ENCODE measurements around the gene LIPT2.

LIPT2 gene

DNA sequence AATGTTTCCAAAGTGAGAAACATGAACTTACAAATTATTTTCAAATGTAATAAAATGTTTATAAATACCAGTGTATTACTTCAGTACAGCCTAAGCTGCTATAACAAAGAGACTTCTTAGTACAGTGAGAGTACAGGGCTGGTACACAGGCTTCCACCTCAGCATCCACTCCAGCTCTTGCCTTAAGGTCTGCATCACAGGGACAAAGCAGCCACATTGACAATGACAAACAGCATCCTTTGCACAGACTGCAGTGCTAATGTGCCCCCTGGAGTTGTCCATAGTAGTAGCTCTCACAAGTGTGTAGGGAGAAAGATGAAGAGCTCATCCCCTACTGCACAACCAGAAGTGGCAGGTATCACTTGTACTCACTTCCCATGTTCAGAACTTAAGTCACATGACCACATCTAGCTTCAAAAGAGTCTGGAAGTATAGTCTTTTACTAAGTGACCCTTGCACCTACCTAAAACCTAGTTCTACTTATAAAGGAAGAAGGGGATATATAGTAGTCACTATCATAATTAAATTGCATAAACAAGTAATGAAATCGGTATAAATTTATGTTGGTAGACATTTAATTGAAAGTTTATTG is 10.7 kb upstream of the LIPT2 start:
- DNase-seq (ENCODE audit: low spot score): no peak

DNA sequence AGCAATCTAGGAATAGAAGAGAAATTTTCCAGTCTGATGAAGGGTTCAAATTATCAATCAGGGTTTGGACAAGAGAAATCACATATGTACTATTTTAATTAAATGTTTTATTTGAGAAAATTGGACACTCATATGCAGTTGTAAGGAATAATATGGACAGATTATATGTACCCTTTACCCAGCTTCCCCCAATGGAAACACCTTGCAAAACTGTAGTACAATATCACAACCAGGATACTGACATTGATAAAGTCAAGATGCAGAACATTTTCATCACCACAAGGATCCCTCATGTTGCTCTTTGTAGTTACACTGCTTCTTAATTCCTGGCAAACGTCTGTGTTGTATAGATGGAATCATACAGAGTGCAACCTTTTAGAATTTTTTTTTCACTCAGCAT is 1.4 kb upstream of the LIPT2 start:
- DNase-seq (ENCODE audit: low spot score): no peak

DNA sequence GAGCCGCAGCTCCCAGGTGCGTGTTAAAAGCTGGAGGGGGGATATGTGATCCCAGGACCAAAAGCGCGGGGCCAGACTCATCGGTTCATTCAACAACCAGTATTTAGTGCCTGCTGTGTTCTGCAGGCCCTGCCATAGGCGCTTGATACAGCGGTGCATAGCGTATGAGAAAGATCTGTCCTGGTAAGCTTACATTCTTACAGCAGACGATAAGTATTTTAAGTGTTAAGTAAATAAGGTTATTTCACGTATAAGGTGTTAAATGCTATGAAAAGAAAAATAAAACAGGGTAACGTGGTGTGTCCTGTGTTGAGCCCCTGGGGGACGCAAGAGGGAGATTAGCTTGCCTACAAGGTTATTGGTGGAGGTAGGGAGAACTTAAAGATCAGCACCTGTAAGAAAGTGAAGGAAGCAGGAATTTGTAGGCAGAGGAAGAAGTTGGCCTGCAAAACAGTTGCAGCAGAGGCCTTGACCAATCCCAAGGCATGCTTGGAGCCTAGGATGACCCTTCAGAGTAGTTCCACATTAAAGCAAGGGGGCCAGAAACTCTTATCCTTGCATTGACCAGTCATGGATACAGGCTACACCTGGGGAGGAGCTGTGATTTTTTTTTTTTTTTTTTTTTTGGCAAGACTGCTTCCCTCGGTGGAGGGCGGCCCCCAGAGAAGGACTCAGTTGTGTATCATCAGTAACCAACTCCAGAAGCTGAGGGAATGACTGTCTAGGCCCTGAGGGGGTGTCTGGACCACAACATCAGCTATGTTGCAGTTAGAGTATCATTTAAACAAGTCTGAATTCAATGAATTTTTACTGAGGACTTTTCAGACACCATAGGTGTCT is 487 bp upstream of the LIPT2 start:
- DNase-seq (ENCODE audit: low spot score): no peak

- DNase-seq (ENCODE audit: low spot score): no peak
Measured at GRCh38 chr11:74492084-74492483, 1.4 kb downstream of the LIPT2 start.

- no peak for DNase-seq (ENCODE audit: low spot score)
Measured at GRCh38 chr11:74490941-74491340, 2.6 kb downstream of the LIPT2 start.

GRCh38 chr11:74487875-74488274 is 5.6 kb downstream of the LIPT2 start:
- no peak for DNase-seq (ENCODE audit: low spot score)

- DNase-seq (ENCODE audit: low spot score): no peak
Measured at GRCh38 chr11:74485868-74486267, 7.7 kb downstream of the LIPT2 start.

DNA sequence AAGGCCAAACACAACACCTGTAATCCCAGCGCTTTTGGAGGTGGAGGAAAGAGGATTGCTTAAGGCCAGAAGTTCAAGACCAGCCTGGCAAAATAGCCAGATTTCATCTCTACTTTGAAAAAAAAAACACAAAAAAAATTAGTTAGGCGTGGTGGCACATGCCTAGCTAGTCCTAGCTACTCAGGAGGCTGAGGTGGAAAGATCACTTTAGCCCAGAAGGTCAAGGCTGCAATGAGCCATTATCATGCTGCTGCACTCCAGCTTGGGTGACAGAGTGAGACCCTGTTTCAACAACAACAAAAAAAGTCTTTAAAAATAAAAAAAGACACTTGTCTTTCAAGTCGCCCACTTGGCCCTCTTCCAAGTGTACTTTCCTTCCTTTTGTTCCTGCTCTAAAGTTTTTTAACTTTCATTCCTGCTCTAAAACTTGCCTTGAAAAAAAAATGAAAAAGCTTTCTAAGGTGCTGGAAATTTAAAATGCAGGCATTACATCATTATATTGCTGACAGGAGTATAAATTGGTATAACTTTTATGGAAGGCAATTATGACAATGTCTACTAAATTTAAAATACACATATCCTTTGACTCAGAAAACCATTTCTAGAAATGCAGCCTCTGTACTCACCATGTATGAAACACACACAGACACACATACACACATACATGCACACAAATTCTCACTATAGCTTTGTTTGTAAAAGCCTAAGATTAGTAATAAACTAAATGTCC is 12.7 kb downstream of the LIPT2 start:
- DNase-seq (ENCODE audit: low spot score): no peak

- no peak for DNase-seq (ENCODE audit: low spot score)
Measured at GRCh38 chr11:74479732-74480123, 13.8 kb downstream of the LIPT2 start.

DNA sequence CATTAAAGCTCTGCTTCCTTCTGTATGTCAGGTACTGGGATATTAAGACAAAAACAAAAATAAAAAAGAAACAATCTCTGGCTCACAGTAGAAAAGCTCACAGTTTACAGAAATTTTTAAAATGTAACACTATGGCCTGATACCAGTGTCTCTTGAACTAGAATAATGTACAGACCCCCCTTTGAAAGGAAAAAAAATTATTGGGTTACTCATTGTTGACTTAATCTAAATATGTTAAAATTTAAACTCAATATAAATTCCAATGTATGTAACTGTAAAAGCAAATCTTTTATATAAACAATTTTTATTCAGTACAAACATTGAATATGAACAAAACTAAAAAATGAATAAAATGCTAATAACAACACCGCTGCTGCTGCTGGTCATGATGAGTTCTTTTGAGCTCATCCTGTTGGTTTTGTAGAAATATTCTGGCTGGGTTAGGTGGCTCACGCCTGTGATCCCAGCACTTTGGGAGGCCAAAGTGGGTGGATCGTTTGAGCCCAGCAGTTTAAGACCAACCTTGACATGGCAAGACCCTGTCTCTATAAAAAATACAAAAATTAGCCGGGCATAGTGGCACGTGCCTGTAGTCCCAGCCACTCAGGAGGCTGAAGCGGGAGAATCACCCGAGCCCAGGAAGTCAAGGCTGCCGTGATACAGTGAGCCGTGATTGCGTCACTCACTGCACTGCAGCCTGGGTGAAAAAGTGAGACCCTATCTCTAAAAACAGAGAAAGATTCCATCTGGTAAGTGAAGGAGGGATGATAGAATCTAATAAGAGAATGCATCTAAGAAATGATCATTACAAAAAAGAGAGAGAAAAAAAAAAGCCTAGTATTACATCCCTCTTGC is 14.4 kb downstream of the LIPT2 start:
- DNase-seq (ENCODE audit: low spot score): no peak

DNA sequence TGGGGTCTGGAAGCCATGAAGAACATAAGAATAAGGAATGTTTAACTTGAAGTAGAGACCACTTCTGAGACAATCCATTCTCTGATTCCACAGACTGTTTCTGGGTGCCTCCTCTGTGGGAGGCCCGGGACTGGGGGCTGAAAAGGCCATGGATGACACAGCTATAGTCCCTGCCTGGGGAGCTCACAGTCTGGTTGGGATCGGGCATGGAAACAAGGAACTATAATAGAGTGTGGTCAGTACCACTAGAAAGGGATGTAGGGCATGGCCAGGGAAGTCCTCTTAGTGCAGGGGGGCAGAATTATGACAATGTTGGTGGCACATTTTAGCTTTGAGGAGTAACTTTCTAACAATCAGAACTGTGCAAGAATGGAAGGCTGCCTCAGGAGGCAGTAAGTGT is 17.0 kb downstream of the LIPT2 start:
- no peak for DNase-seq (ENCODE audit: low spot score)

- no peak for DNase-seq (ENCODE audit: low spot score)
Measured at GRCh38 chr11:74474316-74474715, 19.2 kb downstream of the LIPT2 start.

GRCh38 chr11:74473382-74474173 is 19.9 kb downstream of the LIPT2 start:
- DNase-seq (ENCODE audit: low spot score): no peak

DNA sequence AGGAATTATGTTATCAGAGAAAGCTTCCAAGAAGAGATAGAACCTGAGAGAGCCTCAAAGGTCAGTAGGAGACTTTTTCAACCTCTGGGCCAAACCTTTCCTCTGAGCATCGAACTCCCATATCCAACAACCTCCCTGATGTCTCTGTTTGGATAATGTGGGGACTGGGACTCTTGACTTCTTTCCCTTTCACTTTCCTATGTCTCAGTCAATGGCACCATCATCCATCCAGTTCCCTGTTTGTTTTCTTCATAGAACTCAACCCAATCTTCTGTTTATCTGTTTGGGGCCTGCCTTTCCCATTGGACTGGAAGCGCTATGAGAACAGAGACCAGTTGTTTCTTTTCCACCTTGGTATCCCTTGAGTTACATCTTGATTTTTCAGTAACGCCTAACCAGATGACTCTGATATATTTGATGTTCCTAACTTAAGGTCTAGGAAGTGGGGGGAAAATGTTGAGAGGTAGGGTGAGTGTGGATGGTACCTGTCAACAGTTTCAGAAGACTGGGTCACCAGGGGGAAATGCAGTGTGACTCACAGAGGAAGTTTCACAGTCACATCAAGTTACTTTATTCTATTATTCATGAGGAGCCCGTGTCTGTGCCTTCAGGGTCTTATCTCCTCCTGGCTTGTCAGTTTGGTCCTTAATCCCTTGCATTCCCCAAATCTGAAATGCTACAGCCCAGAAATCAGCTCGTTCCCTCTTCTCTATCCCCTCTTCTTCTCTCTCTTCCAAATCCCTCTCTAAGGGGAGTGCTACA is 21.7 kb downstream of the LIPT2 start:
- no peak for DNase-seq (ENCODE audit: low spot score)

- DNase-seq (ENCODE audit: low spot score): no peak
Measured at GRCh38 chr11:74471037-74471436, 22.5 kb downstream of the LIPT2 start.

GRCh38 chr11:74470526-74470925 is 23.0 kb downstream of the LIPT2 start:
- no peak for DNase-seq (ENCODE audit: low spot score)

GRCh38 chr11:74468936-74469335 is 24.6 kb downstream of the LIPT2 start:
- no peak for DNase-seq (ENCODE audit: low spot score)

DNA sequence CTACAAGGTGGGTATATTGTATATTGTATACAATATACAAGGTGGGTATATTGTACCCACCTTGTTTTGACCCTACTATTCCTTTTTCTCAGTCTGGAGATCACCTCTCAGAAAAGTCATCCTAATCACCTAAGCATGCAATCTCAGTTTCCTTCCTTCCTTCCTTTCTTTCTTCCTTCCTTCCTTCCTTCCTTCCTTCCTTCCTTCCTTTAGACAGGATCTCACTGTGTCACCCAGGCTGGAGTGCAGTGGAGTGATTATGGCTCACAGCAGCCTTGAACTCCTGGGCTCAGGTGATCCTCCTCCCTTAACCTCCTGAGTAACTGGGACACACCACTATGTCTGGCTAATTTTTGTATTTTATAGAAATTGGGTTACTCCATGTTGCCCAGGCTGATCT is 25.0 kb downstream of the LIPT2 start:
- no peak for DNase-seq (ENCODE audit: low spot score)

DNA sequence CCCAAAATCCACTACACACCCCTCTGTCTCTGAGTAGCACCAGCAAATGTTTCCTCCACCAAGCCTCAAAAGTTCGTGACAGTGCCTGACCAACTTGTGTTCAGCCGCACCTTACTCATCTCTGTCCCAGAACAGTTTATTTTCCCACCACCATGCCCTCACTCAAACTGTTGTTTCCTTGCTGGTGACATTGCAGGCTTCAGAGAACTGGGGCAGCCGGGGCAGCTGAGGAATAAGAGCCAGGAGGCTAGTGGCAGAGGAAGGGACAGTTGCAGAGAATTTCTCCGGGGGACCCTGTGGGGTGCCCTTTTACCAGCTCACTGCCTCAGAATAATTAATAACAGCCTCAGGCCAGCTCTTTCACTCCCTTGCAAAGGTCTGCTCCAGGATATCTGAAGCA is 25.5 kb downstream of the LIPT2 start:
- DNase-seq (ENCODE audit: low spot score): no peak

All from iPS-NIHi11 (cell line).